ENCODE data around the gene AFF3. TPM values are rescaled to one million over a fixed set of nuclear protein-coding genes. Genes with fewer than 3 reads are reported as not detected.

AFF3 gene
- total RNA-seq, 1 experiment from 2014 or later = 0.61 TPM

GRCh38 chr2:100180503-100180902 is 38.1 kb upstream of the AFF3 start:
- POLR2A ChIA-PET = no interaction called here
- H3K4me3 ChIP-seq (replicated peaks in 1 of 2; ENCODE audit: low read depth in 1 of 2, low read length in 2 of 2) = no peak overlapping the region
- ATAC-seq (no peak), DNase-seq (ENCODE audit: low read depth, low spot score) (no peak)
- BruUV-seq (replicated peaks) = no TSS peak
- no peaks in the 10 kb centered on the region for H3K27me3 ChIP-seq (ENCODE audit: insufficient read depth, low read length)
- no peaks in the 10 kb centered on the region for H3K9me2 ChIP-seq (ENCODE audit: insufficient read depth)
- H3K4me2 ChIP-seq (ENCODE audit: low read length) = no peak overlapping the region
- H3K36me3 ChIP-seq (ENCODE audit: control insufficient read depth in 1 of 2, insufficient read depth in 2 of 2, low read length in 2 of 2) = no peaks in the 10 kb centered on the region
- H3K4me1 ChIP-seq (ENCODE audit: control insufficient read depth in 1 of 2, insufficient read depth in 2 of 2, low read length in 2 of 2) = no peaks in the 10 kb centered on the region
- no peak overlapping the region for H3K9ac ChIP-seq (ENCODE audit: low read length)
- H3K27ac ChIP-seq (ENCODE audit: low read depth, low read length) = no peak overlapping the region
- TF ChIP-seq ELF1 (IDR thresholded peaks at IDR 0.05; ENCODE audit: borderline replicate concordance, low read depth) (no peak), ATF3 (IDR thresholded peaks at IDR 0.05) (no peak), ZFX (IDR thresholded peaks at IDR 0.05) (no peak), POLR2AphosphoS5 (IDR thresholded peaks at IDR 0.05; ENCODE audit: low read depth, low read length) (no peak), POLR2A (IDR thresholded peaks at IDR 0.05; ENCODE audit: borderline replicate concordance, extremely low read depth, insufficient read depth, insufficient read length) (no peak), YY1 (IDR thresholded peaks at IDR 0.05; ENCODE audit: extremely low read depth, insufficient replicate concordance, low read depth, low read length) (no peak), JUND (IDR thresholded peaks at IDR 0.05) (no peak), REST (IDR thresholded peaks at IDR 0.05; ENCODE audit: low read depth) (no peak), SRF (IDR thresholded peaks at IDR 0.05; ENCODE audit: low read depth) (no peak), CTCF (IDR thresholded peaks at IDR 0.05 in 2 of 3, conservative IDR thresholded peaks at IDR 0.05 in 1 of 3; ENCODE audit: borderline replicate concordance in 1 of 3, insufficient read depth in 1 of 3, low read depth in 2 of 3, low read length in 2 of 3) (no peak), ZNF274 (IDR thresholded peaks at IDR 0.05; ENCODE audit: low read depth, low read length) (no peak), CEBPB (IDR thresholded peaks at IDR 0.05; ENCODE audit: low read depth) (no peak), SIN3A (IDR thresholded peaks at IDR 0.05; ENCODE audit: low read depth) (no peak), CBX3 (IDR thresholded peaks at IDR 0.05; ENCODE audit: low read depth) (no peak), FOSL1 (IDR thresholded peaks at IDR 0.05; ENCODE audit: low read depth) (no peak), TCF7L2 (IDR thresholded peaks at IDR 0.05; ENCODE audit: borderline replicate concordance, extremely low read depth, insufficient read depth, insufficient read length) (no peak), RAD21 (IDR thresholded peaks at IDR 0.05; ENCODE audit: low read depth) (no peak)
- H3K79me2 ChIP-seq (ENCODE audit: insufficient read depth, low read length) = no peaks in the 10 kb centered on the region
- RAD21 ChIA-PET (ENCODE audit: low non-redundant PET in 1 of 2, low total read pairs in 2 of 2, uncharacterized antibody in 2 of 2, unreplicated experiment in 2 of 2) = no interaction called here
- H2AFZ ChIP-seq (ENCODE audit: low read depth, low read length, poor library complexity, severe bottlenecking) = no peak overlapping the region
- H3K9me3 ChIP-seq (ENCODE audit: control insufficient read depth in 1 of 2, insufficient read depth in 1 of 2, low read depth in 1 of 2, low read length in 2 of 2) = no peaks in the 10 kb centered on the region
- intact Hi-C loops (cut with micrococcal nuclease) = no loop called here
- CTCF ChIA-PET = no interaction called here
- no peaks in the 10 kb centered on the region for H4K20me1 ChIP-seq (ENCODE audit: insufficient read depth)

Measured in HCT116 (cell line).